Endodermal cell (in vitro differentiated cells): ENCODE data around the gene NOS3. TPM values are rescaled to one million over a fixed set of nuclear protein-coding genes. Genes with fewer than 3 reads are reported as not detected.
"Not testable (repeated sequence)": the region's sequence is repeated elsewhere in the genome, so short reads cannot be mapped to it uniquely, and the experiment has no call there.

Experiments used
- DNase-seq: peaks from one replicate; pipeline ENCODE4 v3.0.0-alpha.2; 2017
- H3K27ac ChIP-seq: 2 replicates; pipeline ENCODE4 v1.5.1; 2013; ENCODE audit warnings: mild to moderate bottlenecking, low read depth, low read length, moderate library complexity
- H3K27me3 ChIP-seq: 2 replicates; pipeline ENCODE4 v1.6.1; 2013; ENCODE audit warnings: mild to moderate bottlenecking, low read length, moderate library complexity; ENCODE audit not compliant: insufficient read depth, control insufficient read depth, poor library complexity, severe bottlenecking
- H3K36me3 ChIP-seq: 2 replicates; pipeline ENCODE4 v1.7.0; 2013; ENCODE audit warnings: mild to moderate bottlenecking, low read length, moderate library complexity; ENCODE audit not compliant: control insufficient read depth, insufficient read depth
- H3K4me1 ChIP-seq: one replicate; pipeline ENCODE4 v1.7.0; 2013; ENCODE audit warnings: low read length; ENCODE audit not compliant: control insufficient read depth, insufficient read depth
- H3K4me3 ChIP-seq: 2 replicates; pipeline ENCODE4 v1.5.1; 2013; ENCODE audit warnings: mild to moderate bottlenecking, low read length, moderate library complexity
- H3K9ac ChIP-seq: 2 replicates; pipeline ENCODE4 v1.6.1; 2013; ENCODE audit warnings: mild to moderate bottlenecking, low read length, moderate library complexity; ENCODE audit not compliant: poor library complexity, severe bottlenecking; ENCODE audit errors: extremely low read depth
- H3K9me3 ChIP-seq: 2 replicates; pipeline ENCODE4 v1.6.1; 2013; ENCODE audit warnings: mild to moderate bottlenecking, low read length, moderate library complexity; ENCODE audit not compliant: control insufficient read depth
- H3K27ac Mint-ChIP-seq: 2 replicates; pipeline ENCODE4 v1.8.0; 2020; ENCODE audit warnings: mixed read lengths
- H3K27me3 Mint-ChIP-seq: 2 replicates; pipeline ENCODE4 v1.8.0; 2021; ENCODE audit warnings: mild to moderate bottlenecking, mixed read lengths; ENCODE audit not compliant: insufficient read depth
- H3K36me3 Mint-ChIP-seq: 2 replicates; pipeline ENCODE4 v1.8.0; 2020; ENCODE audit warnings: low read depth, mixed read lengths
- H3K4me1 Mint-ChIP-seq: 2 replicates; pipeline ENCODE4 v1.8.0; 2020; ENCODE audit warnings: mixed read lengths
- H3K4me3 Mint-ChIP-seq: 2 replicates; pipeline ENCODE4 v1.8.0; 2020; ENCODE audit warnings: mild to moderate bottlenecking, moderate library complexity, mixed read lengths
- H3K9me3 Mint-ChIP-seq: 2 replicates; pipeline ENCODE4 v1.8.0; 2020; ENCODE audit warnings: mild to moderate bottlenecking, mixed read lengths
- CTCF ChIP-seq: fragments of 200-600 bp; sonication (generic); conservative IDR thresholded peaks from 2 replicates; pipeline ENCODE4 v1.5.0; 2021; ENCODE audit warnings: antibody characterized with exemption, mild to moderate bottlenecking
- WGBS, 2 experiments: methylation state at CpG; one replicate each; pipeline versions ENCODE4 v1.1.5 to v1.1.7; 2013; ENCODE audit warnings: missing lambda C conversion rate in 2 of 2, mixed read lengths in 1 of 2; ENCODE audit not compliant: insufficient coverage in 1 of 2, insufficient read length in 1 of 2; 5-methylcytosine and 5-hydroxymethylcytosine counted together
- total RNA-seq, 2 donors: library from RNA; stranded (reverse); fragmentation: NEBNext Ultra II Directional in 1 of 2; extraction: Animal tissue kit (Norgen Biotek cat#: 25700) in 1 of 2; gene quantifications; 2 replicates in 1 of 2; 3 replicates in 1 of 2; pipeline ENCODE4 v1.2.1, GENCODE V29; 2021

NOS3 gene
- total RNA-seq, 2 donors from 2014 or later, result 2.3 to 9.1 TPM

DNA sequence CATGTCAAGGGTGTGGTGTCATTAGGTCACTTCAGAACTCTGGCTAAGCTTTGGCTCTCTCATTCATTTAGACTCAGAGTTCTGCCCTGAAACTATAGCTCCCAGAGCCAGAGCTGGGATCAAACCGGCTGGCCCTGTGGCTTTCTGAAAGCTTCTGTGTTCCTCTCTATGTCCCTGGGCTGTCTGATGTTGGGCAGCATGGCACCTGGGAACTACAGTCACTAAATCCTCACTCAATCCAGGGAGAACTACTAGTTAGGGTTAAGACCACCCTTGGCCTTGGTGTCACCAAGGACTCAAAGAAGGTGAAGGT is 20.2 kb downstream of the NOS3 start:
- H3K9me3 ChIP-seq, result no peaks in the 10 kb centered on the region
- TF ChIP-seq CTCF, result no peak
- no peak for DNase-seq
- H3K27me3 Mint-ChIP-seq, result peaks cover 48% of the 10 kb centered on the region
- H3K36me3 Mint-ChIP-seq, result no peaks in the 10 kb centered on the region
- no peak overlapping the region for H3K4me3 ChIP-seq
- WGBS, 2 experiments, result 67 to 88% methylated on average over 1 of the region's 1 CpG
- H3K9ac ChIP-seq, result no peak overlapping the region
- no peaks in the 10 kb centered on the region for H3K9me3 Mint-ChIP-seq
- H3K27me3 ChIP-seq, result no peaks in the 10 kb centered on the region
- H3K4me1 Mint-ChIP-seq, result peaks cover 21% of the 10 kb centered on the region
- peaks cover 9% of the 10 kb centered on the region for H3K4me1 ChIP-seq
- H3K4me3 Mint-ChIP-seq, result no peak overlapping the region
- no peak overlapping the region for H3K27ac ChIP-seq
- no peak overlapping the region for H3K27ac Mint-ChIP-seq
- no peaks in the 10 kb centered on the region for H3K36me3 ChIP-seq

GRCh38 chr7:151011616-151012015 is 20.8 kb downstream of the NOS3 start:
- not testable (repeated sequence) for H3K36me3 Mint-ChIP-seq, H3K4me3 ChIP-seq, H3K9ac ChIP-seq, H3K4me3 Mint-ChIP-seq, H3K9me3 ChIP-seq, H3K27ac Mint-ChIP-seq, H3K4me1 ChIP-seq, H3K9me3 Mint-ChIP-seq, H3K36me3 ChIP-seq, H3K27ac ChIP-seq, H3K27me3 ChIP-seq, DNase-seq
- WGBS, 2 experiments, result 86 to 88% methylated on average over 10 to 12 of the region's 12 CpGs
- peaks cover 53% of the 10 kb centered on the region for H3K27me3 Mint-ChIP-seq
- peaks cover 21% of the 10 kb centered on the region for H3K4me1 Mint-ChIP-seq

GRCh38 chr7:151012031-151012692 is 21.3 kb downstream of the NOS3 start:
- no peak overlapping the region for H3K4me3 Mint-ChIP-seq
- peaks cover 8% of the 10 kb centered on the region for H3K27me3 ChIP-seq
- H3K27ac Mint-ChIP-seq, result peak overlapping the region; percentile 2
- H3K4me1 Mint-ChIP-seq, result peaks cover 21% of the 10 kb centered on the region
- H3K4me3 ChIP-seq, result no peak overlapping the region
- peaks cover 9% of the 10 kb centered on the region for H3K4me1 ChIP-seq
- H3K9ac ChIP-seq, result no peak overlapping the region
- peaks cover 59% of the 10 kb centered on the region for H3K27me3 Mint-ChIP-seq
- no peak for TF ChIP-seq CTCF
- no peaks in the 10 kb centered on the region for H3K36me3 ChIP-seq
- no peaks in the 10 kb centered on the region for H3K9me3 Mint-ChIP-seq
- H3K9me3 ChIP-seq, result no peaks in the 10 kb centered on the region
- H3K36me3 Mint-ChIP-seq, result no peaks in the 10 kb centered on the region
- no peak overlapping the region for H3K27ac ChIP-seq
- DNase-seq, result peak; percentile 52
- WGBS, 2 experiments, result 77 to 88% methylated on average over 2 to 6 of the region's 6 CpGs

GRCh38 chr7:151012911-151013347 is 22.1 kb downstream of the NOS3 start:
- H3K36me3 Mint-ChIP-seq, result no peaks in the 10 kb centered on the region
- H3K27me3 ChIP-seq, result peaks cover 15% of the 10 kb centered on the region
- DNase-seq, result peak; percentile 87
- H3K27ac ChIP-seq, result no peak overlapping the region
- no peak overlapping the region for H3K9ac ChIP-seq
- no peaks in the 10 kb centered on the region for H3K36me3 ChIP-seq
- peak overlapping the region; percentile 31 for H3K4me3 Mint-ChIP-seq
- H3K4me1 ChIP-seq, result peaks cover 9% of the 10 kb centered on the region
- WGBS, 2 experiments, result 34 to 59% methylated on average over 14 to 23 of the region's 23 CpGs
- peak overlapping the region; percentile 2 for H3K27ac Mint-ChIP-seq
- H3K4me3 ChIP-seq, result no peak overlapping the region
- no peaks in the 10 kb centered on the region for H3K9me3 Mint-ChIP-seq
- peak; percentile 79 for TF ChIP-seq CTCF
- peaks cover 21% of the 10 kb centered on the region for H3K4me1 Mint-ChIP-seq
- no peaks in the 10 kb centered on the region for H3K9me3 ChIP-seq
- H3K27me3 Mint-ChIP-seq, result peaks cover 66% of the 10 kb centered on the region
